Adrenal gland (tissue), 12 donors: ENCODE measurements around the gene HIF1AN. TPM values are rescaled to one million over a fixed set of nuclear protein-coding genes. Genes with fewer than 3 reads are reported as not detected.

ENCODE experiments used
- DNase-seq, 7 donors: peaks; one replicate each; pipeline ENCODE4 v3.0.0-alpha.2; 2019 to 2020
- H3K27ac ChIP-seq, 5 donors: fragments of 200-600 bp; sonication (generic) in 4 of 5; 1 replicate in 3 of 5; 2 replicates in 2 of 5; pipeline versions ENCODE4 v1.5.1 to v1.8.0; 2016 to 2020; ENCODE audit warnings: mild to moderate bottlenecking in 1 of 5
- H3K27me3 ChIP-seq: fragments of 200-600 bp; 2 replicates; pipeline ENCODE4 v1.8.0; 2021
- H3K36me3 ChIP-seq, 2 donors: fragments of 200-600 bp; replicated peaks in 1 of 2; 1 replicate in 1 of 2; 2 replicates in 1 of 2; pipeline versions ENCODE4 v1.5.1 to v1.8.0; 2018 to 2022
- H3K4me1 ChIP-seq, 2 donors: fragments of 200-600 bp; replicated peaks in 1 of 2; 1 replicate in 1 of 2; 2 replicates in 1 of 2; pipeline versions ENCODE4 v1.5.1 to v1.8.0; 2018 to 2021
- H3K4me3 ChIP-seq, 4 donors: fragments of 200-600 bp; sonication (generic) in 3 of 4; one replicate each; pipeline ENCODE4 v1.5.1; 2016 to 2018
- H3K9me3 ChIP-seq, 3 donors: fragments of 200-600 bp; sonication (generic) in 1 of 3; replicated peaks in 1 of 3; 1 replicate in 2 of 3; 2 replicates in 1 of 3; pipeline versions ENCODE4 v1.5.1 to v1.8.0; 2016 to 2021
- CTCF ChIP-seq, 6 experiments: fragments of 450-650 bp in 4 of 6; fragments of 200-600 bp in 2 of 6; sonication (generic) in 1 of 6; IDR thresholded peaks; 1 replicate in 5 of 6; 2 replicates in 1 of 6; pipeline versions ENCODE4 v1.5.1 to v1.8.0; 2016 to 2021; ENCODE audit warnings: antibody characterized with exemption in 6 of 6, mild to moderate bottlenecking in 2 of 6, moderate library complexity in 1 of 6
- POLR2A ChIP-seq, 2 donors: fragments of 450-650 bp; IDR thresholded peaks; one replicate each; pipeline ENCODE4 v1.6.1; 2017; ENCODE audit warnings: antibody characterized with exemption in 2 of 2, mild to moderate bottlenecking in 2 of 2, moderate library complexity in 1 of 2
- WGBS, 4 donors: extraction: QIAGEN DNeasy Blood & Tissue Kit in 2 of 4; methylation state at CpG; one replicate each; pipeline versions ENCODE4 v1.1.5 to v1.1.7; 2013 to 2017; 5-methylcytosine and 5-hydroxymethylcytosine counted together
- intact Hi-C, 2 donors: fragments of 100-400 bp; cut with DNase I; formaldehyde crosslinking; loops; one replicate each; pipeline versions ENCODE4 v1.14.1 to v1.15.0; 2022 to 2023
- polyA plus RNA-seq, 3 donors: library from polyadenylated mRNA; stranded (reverse); fragments of 200-250 nt in 2 of 3; fragments of 350-450 nt in 1 of 3; fragmentation: Illumina TruSeq in 1 of 3; extraction: RNeasy Lipid Tissue Mini Kit (QIAGEN cat#74804) in 1 of 3; gene quantifications; one replicate each; pipeline ENCODE4 v1.2.3, GENCODE V29; 2013 to 2014
- total RNA-seq, 9 donors: library from RNA; depleted of rRNA in 4 of 9; stranded (reverse); fragments of >200 nt in 4 of 9; fragments of 120-200 nt in 1 of 9; fragmentation: NEBNext Ultra II Directional in 1 of 9; extraction: Animal tissue kit (Norgen Biotek cat#: 25700) in 1 of 9; gene quantifications; one replicate each; pipeline versions ENCODE4 v1.1.0 to v1.2.4, GENCODE V29; 2013 to 2023
- donor health status: healthy with polysubstance abuse.
- donor health status: Bipolar disorder and iron deficiency.
- donor health status: DM: yes; HTN: yes; CAD: no.
- donor health status: DM: no; HTN: no; CAD: no.
- donor health status: DM: no; HTN: no; CAD: no.
- donor health status: DM: yes; HTN: yes; CAD: no.

The HIF1AN gene
- total and polyA plus RNA-seq, 12 donors: 6.7 to 46.4 (median 20.0) TPM

GRCh38 chr10:100579261-100580090, 43.7 kb downstream of the HIF1AN start:
- Histone ChIP-seq H3K4me1 (no peaks in the 10 kb centered on the region), H3K9me3 (no peaks in the 10 kb centered on the region), H3K36me3 (no peaks in the 10 kb centered on the region), H3K27ac (no peak overlapping the region), H3K27me3 (peaks cover 10% of the 10 kb centered on the region), H3K4me3 (no peak overlapping the region)
- TF ChIP-seq CTCF (IDR thresholded peaks at IDR 0.05) (no peak), POLR2A (IDR thresholded peaks at IDR 0.05) (no peak)
- DNase-seq: no peak
- 76 to 85% (median 79%) methylated on average over 9 of the region's 9 CpGs for WGBS, 4 donors
- intact Hi-C loops: no loop called here

GRCh38 chr10:100586959-100587358, 51.2 kb downstream of the HIF1AN start:
- 18 to 29% (median 24%) methylated on average over 1 of the region's 1 CpG; no CpG with 5 or more reads in 1 of the 4 donors for WGBS, 4 donors

GRCh38 chr10:100598166-100598565, 62.4 kb downstream of the HIF1AN start:
- no peak for DNase-seq
- Histone ChIP-seq H3K4me1 (no peaks in the 10 kb centered on the region), H3K27ac (no peak overlapping the region), H3K27me3 (peaks cover 6% of the 10 kb centered on the region), H3K9me3 (no peaks in the 10 kb centered on the region), H3K4me3 (no peak overlapping the region), H3K36me3 (no peaks in the 10 kb centered on the region)
- TF ChIP-seq POLR2A (IDR thresholded peaks at IDR 0.05): no peak
- no peak for TF ChIP-seq CTCF (IDR thresholded peaks at IDR 0.05)
- intact Hi-C loops: no loop called here

More at GRCh38 chr10:100586959-100587358, 51.2 kb downstream of the HIF1AN start:
- no peak for DNase-seq
- Histone ChIP-seq H3K4me1 (no peaks in the 10 kb centered on the region), H3K36me3 (no peaks in the 10 kb centered on the region), H3K4me3 (no peak overlapping the region), H3K9me3 (no peaks in the 10 kb centered on the region), H3K27ac (no peak overlapping the region), H3K27me3 (peaks cover 39% of the 10 kb centered on the region)
- intact Hi-C loops: no loop called here
- no peak for TF ChIP-seq POLR2A (IDR thresholded peaks at IDR 0.05)
- TF ChIP-seq CTCF (IDR thresholded peaks at IDR 0.05): no peak

GRCh38 chr10:100600218-100600617, 64.5 kb downstream of the HIF1AN start:
- H3K27ac ChIP-seq: no peak overlapping the region
- H3K27me3 ChIP-seq: peaks cover 17% of the 10 kb centered on the region
- H3K9me3 ChIP-seq: no peaks in the 10 kb centered on the region
- 76 to 88% (median 76%) methylated on average over 4 of the region's 4 CpGs for WGBS, 4 donors
- H3K4me1 ChIP-seq: no peaks in the 10 kb centered on the region
- no peak overlapping the region for H3K4me3 ChIP-seq
- TF ChIP-seq CTCF (IDR thresholded peaks at IDR 0.05): no peak
- no peak for TF ChIP-seq POLR2A (IDR thresholded peaks at IDR 0.05)
- H3K36me3 ChIP-seq: no peaks in the 10 kb centered on the region
- DNase-seq: no peak
- intact Hi-C loops: no loop called here
